GM18909 (cell line): ENCODE results near the gene OTOP1.
"Not testable (repeated sequence)": the region's sequence is repeated elsewhere in the genome, so short reads cannot be mapped to it uniquely, and the experiment has no call there.

Source experiments
- ATAC-seq: cut with Tn5 transposase; IDR thresholded peaks from one replicate; pipeline ENCODE4 v1.9.1; 2021; ENCODE audit warnings: mild to moderate bottlenecking; ENCODE audit not compliant: unreplicated experiment, poor library complexity

The OTOP1 gene

DNA sequence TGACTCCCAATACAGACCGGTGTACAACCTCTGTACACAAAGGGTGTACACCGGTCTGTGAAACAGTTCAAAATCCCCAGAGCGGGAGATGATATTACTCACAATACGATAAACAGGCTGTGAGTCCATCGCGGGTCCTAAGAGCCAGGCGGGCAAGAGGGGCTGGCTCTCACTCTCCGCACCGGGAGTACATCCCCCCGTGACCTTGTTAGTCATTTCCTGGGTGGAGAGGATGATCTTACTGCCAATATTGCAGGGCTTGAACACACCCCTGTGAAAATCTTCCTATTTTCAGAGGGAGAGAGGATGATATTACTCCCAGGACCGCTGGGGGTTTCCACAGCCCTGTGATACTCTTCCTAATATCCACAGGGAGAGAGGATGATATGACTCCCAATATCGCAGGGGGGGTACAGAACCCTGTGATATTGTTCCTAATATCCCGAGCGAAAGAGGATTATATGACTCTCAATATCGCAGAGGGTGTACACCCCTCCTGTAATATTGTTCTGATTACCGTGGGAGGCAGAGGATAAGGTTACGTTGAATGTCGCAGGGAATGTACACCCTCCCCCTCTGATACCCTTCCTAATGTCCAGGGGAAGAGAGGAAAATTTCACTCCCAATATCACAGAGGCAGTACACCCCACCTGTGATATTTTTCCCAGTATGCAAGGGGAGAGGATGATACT lies 60.9 kb downstream of the OTOP1 start:
- not testable (repeated sequence) for ATAC-seq

DNA sequence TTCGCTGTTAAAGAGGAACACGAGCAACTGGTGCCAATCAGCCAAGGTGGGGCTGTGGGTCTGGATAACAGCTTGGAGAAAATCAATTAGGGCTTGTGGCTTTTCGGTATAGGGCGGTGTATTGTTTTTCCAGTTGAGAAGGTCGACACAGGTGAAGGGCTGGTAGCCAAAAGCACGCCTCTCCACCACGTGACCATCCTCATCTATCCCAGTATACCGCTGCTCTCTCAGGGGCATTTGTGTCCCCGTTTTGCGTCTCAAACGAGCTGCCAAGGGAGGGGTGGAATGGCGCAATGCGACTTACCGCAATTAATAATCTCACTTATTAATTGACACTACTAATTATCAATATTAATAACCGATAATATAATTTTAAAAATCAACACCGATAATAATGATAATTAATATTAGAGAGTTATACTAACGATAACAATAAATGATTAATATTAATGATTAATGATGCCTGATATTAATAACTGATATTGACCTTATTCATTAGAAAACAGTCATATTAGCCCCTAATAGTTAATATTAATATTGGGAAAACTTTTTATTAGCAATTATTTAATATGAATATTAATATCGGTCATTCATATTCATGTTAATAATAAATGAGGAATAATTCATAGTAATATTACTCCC lies 62.1 kb downstream of the OTOP1 start:
- ATAC-seq = not testable (repeated sequence)

DNA sequence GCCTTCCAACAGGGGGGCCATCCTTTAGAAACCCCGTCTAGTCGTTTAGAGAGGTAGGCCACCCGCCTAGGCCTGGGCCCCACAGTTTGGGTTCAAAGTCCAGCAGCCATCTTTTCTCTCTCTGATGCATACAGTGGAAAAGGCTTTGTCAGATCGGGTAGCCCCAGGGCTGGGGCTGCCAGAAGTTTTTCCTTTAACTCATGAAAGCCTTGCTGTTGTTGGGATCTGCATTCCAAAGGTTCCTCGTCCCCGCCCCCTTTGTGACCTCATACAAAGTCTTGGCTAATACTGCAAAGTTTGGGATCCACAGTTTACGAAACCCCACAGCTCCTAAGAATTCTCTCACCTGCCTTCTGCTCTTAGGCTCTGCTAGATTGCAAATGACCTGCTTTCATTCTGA lies 64.5 kb downstream of the OTOP1 start:
- ATAC-seq = not testable (repeated sequence)

DNA sequence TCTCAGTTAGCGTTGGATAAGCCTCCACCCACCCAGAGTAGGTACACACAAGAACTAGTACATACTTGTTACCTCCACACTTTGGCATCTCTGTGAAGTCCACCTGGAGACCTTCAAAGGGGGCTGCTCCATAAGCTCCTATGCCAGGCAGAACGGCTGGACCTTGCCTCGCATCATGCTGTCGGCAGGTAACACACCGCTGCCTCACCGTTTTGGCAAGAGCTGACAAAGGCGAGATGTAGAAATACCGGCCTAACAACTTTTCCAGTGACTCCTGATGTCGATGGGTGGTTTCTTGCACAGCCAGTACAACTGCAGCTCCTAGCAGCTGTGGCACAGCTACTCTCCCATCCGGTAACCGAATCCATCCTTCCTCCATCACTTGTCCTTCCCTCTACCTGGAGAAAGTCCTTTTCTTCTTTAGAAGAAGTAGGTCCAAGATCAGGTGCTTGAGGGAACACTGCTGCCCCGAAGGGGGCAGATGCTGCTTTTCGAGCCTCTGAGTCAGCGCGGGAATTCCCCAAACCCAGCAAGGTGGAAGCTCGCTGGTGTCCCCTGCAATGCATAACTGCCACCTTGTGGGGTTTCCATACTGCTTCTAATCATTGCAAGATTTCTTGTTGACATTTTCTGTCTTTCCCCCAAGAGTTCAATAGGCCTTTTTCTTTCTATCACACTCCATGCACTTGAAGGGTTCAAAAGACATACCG lies 65.6 kb downstream of the OTOP1 start:
- ATAC-seq = not testable (repeated sequence)

DNA sequence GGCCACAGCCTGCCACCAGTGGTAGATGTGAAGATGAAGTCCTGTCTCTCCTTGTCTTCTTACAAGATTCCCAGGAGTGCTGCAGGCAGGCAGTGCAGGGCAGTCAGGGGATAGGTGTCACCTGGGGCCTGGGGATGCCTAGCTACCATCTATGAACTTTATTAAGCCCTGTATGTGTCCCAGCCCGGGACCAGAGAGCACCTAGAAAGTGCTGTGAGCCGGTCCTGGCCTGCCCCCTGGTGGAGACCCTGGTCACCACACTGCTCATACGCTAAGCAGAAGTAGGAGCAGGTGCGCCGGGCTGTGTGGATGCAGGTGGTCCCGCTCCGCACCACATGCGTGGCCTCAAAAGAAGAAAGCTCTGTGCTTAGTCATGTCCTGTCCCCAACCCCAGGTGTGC lies 81.1 kb downstream of the OTOP1 start:
- ATAC-seq = not testable (repeated sequence)

DNA sequence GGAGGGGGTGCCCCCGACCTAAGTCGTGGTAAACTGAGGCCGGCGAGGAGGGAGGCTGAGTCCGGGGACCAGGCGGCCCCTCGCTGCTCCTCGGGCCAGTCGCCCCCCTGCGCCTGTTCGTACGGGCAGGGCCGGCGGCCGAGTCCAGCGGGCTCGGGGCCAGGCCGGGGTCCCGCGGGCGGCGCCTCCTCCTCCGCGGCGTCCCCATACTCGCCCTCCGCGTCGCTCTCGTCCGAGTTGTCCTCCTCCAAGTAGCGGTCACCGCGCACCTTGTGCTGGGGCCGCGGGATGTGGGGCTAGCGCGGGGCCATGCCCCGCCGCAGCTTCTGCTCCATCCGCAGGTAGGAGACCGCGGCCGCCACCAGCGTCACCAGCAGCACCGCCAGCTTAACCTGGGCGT lies 83.4 kb downstream of the OTOP1 start:
- not testable (repeated sequence) for ATAC-seq

DNA sequence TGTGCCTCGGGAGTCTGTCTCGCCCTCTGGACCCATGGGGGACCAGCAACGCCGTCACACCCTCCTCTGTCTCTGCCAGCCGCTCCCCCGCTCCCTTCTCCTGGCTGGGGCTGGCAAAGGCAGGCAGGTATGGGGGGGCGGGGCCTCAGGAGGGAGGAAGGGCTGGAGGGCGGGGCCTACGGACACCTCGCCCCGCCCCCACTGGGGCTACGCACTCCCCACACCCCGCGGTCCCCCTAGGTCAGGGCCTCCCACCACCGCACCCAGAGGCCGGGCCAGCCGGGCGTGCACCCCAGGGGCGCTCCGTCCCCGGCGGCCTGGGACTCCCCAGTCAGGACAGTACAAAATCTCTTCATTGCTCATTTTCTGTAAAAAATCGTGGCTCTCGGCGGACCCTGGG lies 84.0 kb downstream of the OTOP1 start:
- ATAC-seq = not testable (repeated sequence)

DNA sequence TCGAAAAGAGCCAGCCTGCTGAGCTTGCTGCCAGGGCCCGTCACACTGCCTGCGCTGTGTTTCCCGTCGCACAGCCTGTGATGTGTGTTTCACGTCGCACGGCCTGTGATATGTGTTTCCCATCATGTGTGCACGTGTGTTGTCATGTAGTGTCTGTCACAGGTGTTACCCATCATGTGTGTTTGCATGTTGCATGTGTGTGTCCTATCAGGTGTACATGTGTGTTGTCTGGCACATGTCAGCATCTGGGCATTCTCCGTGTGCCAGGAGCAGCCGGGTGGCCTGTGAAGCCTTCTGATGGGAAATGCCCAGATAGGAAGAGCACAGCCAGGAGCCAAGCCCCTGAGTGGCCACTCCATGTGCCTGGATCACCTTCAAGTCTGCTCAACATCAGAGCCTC lies 85.5 kb downstream of the OTOP1 start:
- not testable (repeated sequence) for ATAC-seq
